WTC11 (cell line): ENCODE results near the gene YARS1. TPM values are rescaled to one million over a fixed set of nuclear protein-coding genes. Genes with fewer than 3 reads are reported as not detected.

ENCODE experiments used
- ATAC-seq: fragments of 200-7000 bp; cut with Tn5 transposase; 2 replicates; pipeline ENCODE4 v1.10.0; 2021; ENCODE audit warnings: mild to moderate bottlenecking, moderate library complexity
- CTCF ChIA-PET: fragments of 300-600 bp; sonication (Branson Sonifier 250); formaldehyde crosslinking; loops from one replicate; lab custom pipeline; 2021; ENCODE audit warnings: antibody characterized with exemption; lab: Charles Lee
- POLR2A ChIA-PET: fragments of 350-600 bp; sonication (Branson Sonifier 250); formaldehyde crosslinking; loops from one replicate; lab custom pipeline; 2021; ENCODE audit warnings: antibody characterized with exemption; lab: Charles Lee
- DNase-seq: peaks from one replicate; pipeline ENCODE4 v3.0.0; 2021; ENCODE audit warnings: low spot score
- H3K27ac Mint-ChIP-seq: 2 replicates; pipeline ENCODE4 v1.8.0; 2021; ENCODE audit warnings: mixed read lengths
- H3K27me3 Mint-ChIP-seq: 2 replicates; pipeline ENCODE4 v1.8.0; 2021; ENCODE audit warnings: low read depth, mild to moderate bottlenecking, moderate library complexity, mixed read lengths
- H3K36me3 Mint-ChIP-seq: 2 replicates; pipeline ENCODE4 v1.8.0; 2021; ENCODE audit warnings: mixed read lengths
- H3K4me1 Mint-ChIP-seq: 2 replicates; pipeline ENCODE4 v1.8.0; 2022; ENCODE audit warnings: mixed read lengths
- H3K4me3 Mint-ChIP-seq: 2 replicates; pipeline ENCODE4 v1.8.0; 2021; ENCODE audit warnings: mild to moderate bottlenecking, moderate library complexity, mixed read lengths
- H3K9me3 Mint-ChIP-seq: 2 replicates; pipeline ENCODE4 v1.8.0; 2021; ENCODE audit warnings: mixed read lengths
- AR ChIP-seq: fragments of 250-450 bp; sonication (Bioruptor Pico); IDR thresholded peaks from 2 replicates; pipeline ENCODE4 v1.9.0; 2021; ENCODE audit warnings: mild to moderate bottlenecking
- ARID4B ChIP-seq: sonication (generic); formaldehyde crosslinking; IDR thresholded peaks from 2 replicates; pipeline ENCODE4 v1.8.0; 2023; ENCODE audit warnings: missing genetic modification reagents, mild to moderate bottlenecking, borderline replicate concordance
- CDX4 ChIP-seq: fragments of 250-450 bp; sonication (Bioruptor Pico); IDR thresholded peaks from 2 replicates; pipeline ENCODE4 v1.9.0; 2021; ENCODE audit warnings: moderate library complexity, mild to moderate bottlenecking, inconsistent platforms, borderline replicate concordance
- CREB1 ChIP-seq: sonication (generic); formaldehyde crosslinking; IDR thresholded peaks from 2 replicates; pipeline ENCODE4 v1.8.0; 2023; ENCODE audit warnings: mild to moderate bottlenecking, missing genetic modification reagents
- E2F5 ChIP-seq: sonication (generic); formaldehyde crosslinking; IDR thresholded peaks from 2 replicates; pipeline ENCODE4 v1.8.1; 2022; ENCODE audit warnings: mild to moderate bottlenecking, moderate library complexity, missing genetic modification reagents
- ERG ChIP-seq: fragments of 250-450 bp; sonication (Bioruptor Pico); IDR thresholded peaks from 2 replicates; pipeline ENCODE4 v1.8.0; 2021; ENCODE audit warnings: mild to moderate bottlenecking
- ETV6 ChIP-seq: sonication (generic); formaldehyde crosslinking; IDR thresholded peaks from 2 replicates; pipeline ENCODE4 v1.8.1; 2022; ENCODE audit warnings: mild to moderate bottlenecking, missing genetic modification reagents
- HMGA2 ChIP-seq: fragments of 250-450 bp; sonication (Bioruptor Pico); IDR thresholded peaks from 2 replicates; pipeline ENCODE4 v1.4.0; 2021; ENCODE audit warnings: mild to moderate bottlenecking, moderate library complexity
- JUN ChIP-seq: sonication (generic); formaldehyde crosslinking; IDR thresholded peaks from 2 replicates; pipeline ENCODE4 v1.8.0; 2023; ENCODE audit warnings: mild to moderate bottlenecking, missing genetic modification reagents
- MLX ChIP-seq: sonication (generic); formaldehyde crosslinking; IDR thresholded peaks from 2 replicates; pipeline ENCODE4 v1.8.1; 2023; ENCODE audit warnings: mild to moderate bottlenecking, missing genetic modification reagents, moderate library complexity
- NFATC4 ChIP-seq: fragments of 250-450 bp; sonication (Bioruptor Pico); IDR thresholded peaks from 2 replicates; pipeline ENCODE4 v1.9.0; 2021; ENCODE audit warnings: mild to moderate bottlenecking
- NFE2L1 ChIP-seq: sonication (generic); formaldehyde crosslinking; IDR thresholded peaks from 2 replicates; pipeline ENCODE4 v1.8.1; 2023; ENCODE audit warnings: missing genetic modification reagents
- PREB ChIP-seq: sonication (generic); formaldehyde crosslinking; IDR thresholded peaks from 2 replicates; pipeline ENCODE4 v1.8.1; 2022; ENCODE audit warnings: mild to moderate bottlenecking, missing genetic modification reagents, moderate library complexity, borderline replicate concordance
- SP1 ChIP-seq: sonication (generic); formaldehyde crosslinking; conservative IDR thresholded peaks from 2 replicates; pipeline ENCODE4 v1.8.1; 2022; ENCODE audit warnings: missing genetic modification reagents
- TCF7 ChIP-seq: sonication (generic); formaldehyde crosslinking; IDR thresholded peaks from 2 replicates; pipeline ENCODE4 v1.8.0; 2022; ENCODE audit warnings: mild to moderate bottlenecking, low read depth, missing genetic modification reagents, moderate library complexity
- USF1 ChIP-seq: sonication (generic); formaldehyde crosslinking; IDR thresholded peaks from 2 replicates; pipeline ENCODE4 v1.8.0; 2022; ENCODE audit warnings: mild to moderate bottlenecking, missing genetic modification reagents
- ZNF232 ChIP-seq: sonication (generic); formaldehyde crosslinking; IDR thresholded peaks from 2 replicates; pipeline ENCODE4 v1.8.0; 2022; ENCODE audit warnings: mild to moderate bottlenecking, missing genetic modification reagents
- ZNF416 ChIP-seq: fragments of 250-450 bp; sonication (Bioruptor Pico); IDR thresholded peaks from 2 replicates; pipeline ENCODE4 v1.9.0; 2021; ENCODE audit warnings: mild to moderate bottlenecking, inconsistent platforms
- ZNF423 ChIP-seq: fragments of 250-450 bp; sonication (Bioruptor Pico); IDR thresholded peaks from 2 replicates; pipeline ENCODE4 v2.1.2; 2022; ENCODE audit warnings: mild to moderate bottlenecking, moderate library complexity
- ZNF512 ChIP-seq: sonication (generic); formaldehyde crosslinking; IDR thresholded peaks from 2 replicates; pipeline ENCODE4 v1.8.1; 2022; ENCODE audit warnings: missing genetic modification reagents, borderline replicate concordance
- total RNA-seq: library from RNA; stranded (reverse); gene quantifications from 3 replicates; pipeline ENCODE4 v1.2.3, GENCODE V29; 2021

YARS1 gene
- total RNA-seq, 1 experiment from 2014 or later, result 197 TPM

- no peak for DNase-seq
- peak overlapping the region; percentile 100 for H3K27ac Mint-ChIP-seq
- no peaks in the 10 kb centered on the region for H3K9me3 Mint-ChIP-seq
- ChIA-PET POLR2A (interaction anchor here (1.3 to 3.9 kb wide), 3 partner anchors 14 to 107 kb away, joined by 4 to 16 read pairs (median 4); partner anchors contain the start of genes RBBP4 and ZBTB8OS), CTCF (interaction anchor here (0.6 to 7.1 kb wide), 6 partner anchors 9 to 52 kb away, joined by 3 to 89 read pairs (median 5); no protein-coding TSS in a partner anchor)
- ATAC-seq, result no peak
- H3K4me1 Mint-ChIP-seq, result peaks cover 75% of the 10 kb centered on the region
- H3K4me3 Mint-ChIP-seq, result no peak overlapping the region; the same call in 1 of the 2 replicates
- H3K36me3 Mint-ChIP-seq, result peaks cover 3% of the 10 kb centered on the region; the same call in 1 of the 2 replicates
- TF ChIP-seq NFATC4 (CRISPR knock-in tag) (no peak), AR (no peak), MLX (CRISPR knock-in tag) (no peak), TCF7 (CRISPR knock-in tag) (no peak), CREB1 (CRISPR knock-in tag) (no peak), ERG (no peak), E2F5 (no peak), NFE2L1 (CRISPR knock-in tag) (no peak), CDX4 (CRISPR knock-in tag) (no peak), ZNF416 (CRISPR knock-in tag) (no peak), ZNF232 (no peak), ZNF423 (CRISPR knock-in tag) (no peak), HMGA2 (CRISPR knock-in tag) (no peak), PREB (CRISPR knock-in tag) (no peak), ARID4B (CRISPR knock-in tag) (no peak), ZNF512 (no peak), JUN (CRISPR knock-in tag) (no peak), ETV6 (no peak), USF1 (no peak), SP1 (CRISPR knock-in tag) (no peak)
- no peaks in the 10 kb centered on the region for H3K27me3 Mint-ChIP-seq
Observed at GRCh38 chr1:32758177-32758794, 58.9 kb downstream of the YARS1 start.
